HepG2 (cell line): Measurements from ENCODE around the gene SMAD1. TPM values are rescaled to one million over a fixed set of nuclear protein-coding genes. Genes with fewer than 3 reads are reported as not detected.

ENCODE experiments used
- ATAC-seq: fragments of 200-7000 bp; cut with Tn5 transposase; 3 replicates; pipeline ENCODE4 v1.9.1; 2020; ENCODE audit warnings: mild to moderate bottlenecking, moderate library complexity
- BruUV-seq: library from RNA; stranded (reverse); fragments of 400-500 nt; replicated peaks from 2 replicates; lab custom pipeline; 2021; lab: Mats Ljungman, UMichigan
- CTCF ChIA-PET: fragments of 300-600 bp; formaldehyde crosslinking; extraction: SDS; loops from one replicate; lab custom pipeline; 2021; ENCODE audit warnings: low total read pairs, inconsistent platforms, low intra/inter-chr PET ratio; lab: Yijun Ruan, JAX
- POLR2A ChIA-PET: fragments of 350-600 bp; sonication (Branson Sonifier 250); formaldehyde crosslinking; loops from one replicate; lab custom pipeline; 2020; ENCODE audit warnings: antibody characterized with exemption, inconsistent platforms; lab: Yijun Ruan, JAX
- DNase-seq: peaks from one replicate; pipeline ENCODE4 v3.0.0-alpha.2; 2015; ENCODE audit warnings: low spot score
- FAIRE-seq: peaks from 3 replicates; lab custom pipeline; 2011; peaks lifted over from hg19 to GRCh38; lab: Jason Lieb, UNC
- H2AFZ ChIP-seq: one replicate; pipeline ENCODE4 v1.6.1; 2011; ENCODE audit warnings: low read length, inconsistent platforms
- H3K27ac ChIP-seq: fragments of 300-600 bp; 3 replicates; pipeline ENCODE4 v1.8.0; 2011; ENCODE audit warnings: mixed run types, mild to moderate bottlenecking, mixed read lengths, low read length, inconsistent platforms; ENCODE audit not compliant: insufficient read depth; ENCODE audit errors: extremely low read length
- H3K27me3 ChIP-seq, 2 experiments: fragments of 200-600 bp in 1 of 2; 2 replicates in 1 of 2; 3 replicates in 1 of 2; pipeline versions ENCODE4 v1.6.0 to v1.8.0; 2011; ENCODE audit warnings: low read length in 2 of 2, mild to moderate bottlenecking in 2 of 2, moderate library complexity in 2 of 2, inconsistent platforms in 1 of 2; ENCODE audit not compliant: insufficient read depth in 2 of 2, control insufficient read depth in 1 of 2
- H3K36me3 ChIP-seq, 2 experiments: fragments of 200-600 bp in 1 of 2; replicated peaks in 1 of 2; 2 replicates in 1 of 2; 3 replicates in 1 of 2; pipeline versions ENCODE4 v1.5.1 to v1.8.0; 2011; ENCODE audit warnings: low read length in 2 of 2, inconsistent platforms in 1 of 2; ENCODE audit not compliant: insufficient read depth in 2 of 2, control insufficient read depth in 1 of 2
- H3K4me1 ChIP-seq: 2 replicates; pipeline ENCODE4 v1.5.1; 2012; ENCODE audit warnings: low read length, inconsistent platforms; ENCODE audit not compliant: insufficient read depth
- H3K4me2 ChIP-seq: 2 replicates; pipeline ENCODE4 v1.6.0; 2011; ENCODE audit warnings: low read depth, low read length, inconsistent platforms
- H3K4me3 ChIP-seq, 3 experiments: fragments of 200-600 bp in 1 of 3; sonication (generic), shearing (Covaris generic) in 1 of 3; replicated peaks in 1 of 3; 2 replicates each; pipeline ENCODE4 v1.5.1; 2011 to 2016; ENCODE audit warnings: low read length in 3 of 3, inconsistent platforms in 2 of 3, low read depth in 2 of 3, mild to moderate bottlenecking in 2 of 3, control low read depth in 1 of 3, mixed read lengths in 1 of 3; ENCODE audit not compliant: insufficient read depth in 1 of 3
- H3K79me2 ChIP-seq: one replicate; pipeline ENCODE4 v1.6.1; 2011; ENCODE audit warnings: low read length, inconsistent platforms; ENCODE audit not compliant: insufficient read depth
- H3K9ac ChIP-seq: 2 replicates; pipeline ENCODE4 v1.6.0; 2011; ENCODE audit warnings: mild to moderate bottlenecking, low read depth, low read length, inconsistent platforms; ENCODE audit not compliant: insufficient read depth
- H3K9me3 ChIP-seq: 2 replicates; pipeline ENCODE4 v1.5.1; 2012; ENCODE audit warnings: mild to moderate bottlenecking, low read length
- H4K20me1 ChIP-seq: 2 replicates; pipeline ENCODE4 v1.6.0; 2011; ENCODE audit warnings: inconsistent platforms, mild to moderate bottlenecking, low read length, moderate library complexity; ENCODE audit not compliant: insufficient read depth
- HNRNPH1 ChIP-seq: fragments of 200-400 bp; formaldehyde crosslinking; optimal IDR thresholded peaks from 2 replicates; pipeline ENCODE3; 2017; ENCODE audit warnings: mild to moderate bottlenecking, low read depth, low read length
- KDM4B ChIP-seq: sonication (generic); formaldehyde crosslinking; IDR thresholded peaks from 2 replicates; pipeline ENCODE4 v1.4.0; 2020; ENCODE audit warnings: missing genetic modification reagents
- MIER2 ChIP-seq: IDR thresholded peaks from 2 replicates; pipeline ENCODE4 v1.6.1; 2016; ENCODE audit warnings: missing biosample characterization, missing genetic modification reagents
- MLLT10 ChIP-seq: sonication (generic); formaldehyde crosslinking; IDR thresholded peaks from 2 replicates; pipeline ENCODE4 v1.4.0; 2020; ENCODE audit warnings: missing genetic modification reagents
- MZF1 ChIP-seq: sonication (generic); formaldehyde crosslinking; IDR thresholded peaks from 2 replicates; pipeline ENCODE4 v1.8.1; 2023; ENCODE audit warnings: mild to moderate bottlenecking, missing genetic modification reagents, borderline replicate concordance
- PCBP2 ChIP-seq: fragments of 200-400 bp; formaldehyde crosslinking; optimal IDR thresholded peaks from 2 replicates; pipeline ENCODE3; 2018; ENCODE audit warnings: low read length, low read depth; ENCODE audit not compliant: poor library complexity, severe bottlenecking
- PHF8 ChIP-seq: sonication (generic); formaldehyde crosslinking; IDR thresholded peaks from 2 replicates; pipeline ENCODE4 v1.5.0; 2020; ENCODE audit warnings: missing genetic modification reagents
- RFXANK ChIP-seq: IDR thresholded peaks from 2 replicates; pipeline ENCODE4 v1.6.1; 2016
- TMF1 ChIP-seq: sonication (generic); formaldehyde crosslinking; IDR thresholded peaks from 2 replicates; pipeline ENCODE4 v1.8.1; 2022; ENCODE audit warnings: low read depth, missing genetic modification reagents
- ZNF605 ChIP-seq: sonication (generic); formaldehyde crosslinking; IDR thresholded peaks from 2 replicates; pipeline ENCODE4 v1.8.0; 2022; ENCODE audit warnings: mild to moderate bottlenecking, missing genetic modification reagents
- ZNF720 ChIP-seq: sonication (generic); formaldehyde crosslinking; IDR thresholded peaks from 2 replicates; pipeline ENCODE4 v1.4.0; 2020; ENCODE audit warnings: missing genetic modification reagents
- ZNF83 ChIP-seq: sonication (generic); formaldehyde crosslinking; IDR thresholded peaks from 2 replicates; pipeline ENCODE4 v1.4.0; 2020; ENCODE audit warnings: missing genetic modification reagents, mild to moderate bottlenecking, borderline replicate concordance
- WGBS: methylation state at CpG from one replicate; pipeline ENCODE4 v1.1.6; 2017; ENCODE audit warnings: low lambda C conversion rate; 5-methylcytosine and 5-hydroxymethylcytosine counted together
- in situ Hi-C: cut with HindIII; loops from 2 replicates; pipeline ENCODE4 v1.10.0; 2017; ENCODE audit warnings: low pct_unique_long_range_greater_than_20kb; ENCODE audit not compliant: extremely low pct_ligation_motif_present
- intact Hi-C: fragments of 100-400 bp; cut with micrococcal nuclease; formaldehyde crosslinking; loops from one replicate; pipeline ENCODE4 v1.10.0; 2022; ENCODE audit not compliant: unreplicated experiment
- polyA plus RNA-seq, 8 experiments: library from polyadenylated mRNA; depleted of rRNA in 3 of 8; stranded (reverse) in 7 of 8; unstranded in 1 of 8; fragments of >200 nt; fragmentation: Illumina TruSeq in 4 of 8; extraction: Trizol in 4 of 8; gene quantifications; 2 replicates each; pipeline versions ENCODE4 v1.2.1 to v1.2.3, GENCODE V29; 2011 to 2016; ENCODE audit warnings: low read depth in 4 of 8, missing spikeins in 1 of 8, mixed read lengths in 1 of 8; ENCODE audit not compliant: insufficient read depth in 1 of 8
- total RNA-seq, 5 experiments: library from RNA; depleted of rRNA; stranded (reverse); fragments of >200 nt; fragmentation: Illumina TruSeq; extraction: Trizol; gene quantifications; 2 replicates each; pipeline ENCODE4 v1.2.3, GENCODE V29; 2016; ENCODE audit warnings: low read depth in 1 of 5
- TF ChIP-seq, protein P1 (sequence below): sonication (generic); formaldehyde crosslinking; IDR thresholded peaks from 2 replicates; pipeline ENCODE4 v1.5.0; 2020; ENCODE audit warnings: mild to moderate bottlenecking, low read depth, missing genetic modification reagents, borderline replicate concordance
- TF ChIP-seq, protein P2 (sequence below): IDR thresholded peaks from 2 replicates; pipeline ENCODE4 v1.6.1; 2012; ENCODE audit warnings: inconsistent platforms
- TF ChIP-seq, protein P3 (sequence below): sonication (generic); formaldehyde crosslinking; IDR thresholded peaks from 2 replicates; pipeline ENCODE4 v1.5.0; 2020; ENCODE audit warnings: mild to moderate bottlenecking, missing genetic modification reagents, borderline replicate concordance

Gene SMAD1
- total and polyA plus RNA-seq, 2 of the 13 experiments (the other 11 are each of a cell fraction or from before 2014, with no cell fraction given) = 12.7 to 16.6 TPM

DNA sequence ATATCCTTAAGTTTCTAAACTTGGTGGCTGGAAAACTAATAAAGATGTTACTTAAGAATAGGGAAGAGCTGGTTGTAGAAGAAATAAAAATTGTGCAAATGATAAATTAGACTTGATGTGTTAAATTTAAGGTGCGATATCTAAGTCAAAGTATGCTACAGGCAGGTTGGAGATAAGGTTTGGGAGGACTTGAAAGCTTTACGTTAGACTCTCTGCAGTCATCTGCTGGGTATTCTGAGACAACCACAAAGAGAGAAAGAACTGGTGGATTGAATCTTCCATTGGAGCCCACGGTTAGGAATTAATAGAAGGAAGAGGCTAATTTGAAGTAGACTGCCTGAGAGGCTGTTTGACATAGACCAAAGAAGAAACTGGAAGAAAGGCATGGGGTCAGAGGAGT is 7.9 kb downstream of the SMAD1 start:
- WGBS = 79% methylated on average over 3 of the region's 3 CpGs

More for the DNA sequence above, 7.9 kb downstream of the SMAD1 start:
- H3K27me3 ChIP-seq = no peaks in the 10 kb centered on the region
- H3K79me2 ChIP-seq = peaks cover 32% of the 10 kb centered on the region
- FAIRE-seq = no peak
- no peak overlapping the region for H3K4me3 ChIP-seq
- H3K9ac ChIP-seq = no peak overlapping the region
- no peak overlapping the region for H2AFZ ChIP-seq
- no peak for DNase-seq
- no peak for TF ChIP-seq RFXANK (CRISPR knock-in tag)
- TF ChIP-seq HNRNPH1 = no peak
- TF ChIP-seq ZNF605 (CRISPR knock-in tag) = no peak
- no peak for TF ChIP-seq KDM4B (CRISPR knock-in tag)
- no peak for TF ChIP-seq MIER2
- no peak for TF ChIP-seq PHF8
- TF ChIP-seq PCBP2 = no peak
- no peak for TF ChIP-seq ZNF720 (CRISPR knock-in tag)
- TF ChIP-seq, protein P1, sequence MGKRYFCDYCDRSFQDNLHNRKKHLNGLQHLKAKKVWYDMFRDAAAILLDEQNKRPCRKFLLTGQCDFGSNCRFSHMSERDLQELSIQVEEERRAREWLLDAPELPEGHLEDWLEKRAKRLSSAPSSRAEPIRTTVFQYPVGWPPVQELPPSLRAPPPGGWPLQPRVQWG (CRISPR knock-in tag) = no peak
- no peak for TF ChIP-seq ZNF83
- TF ChIP-seq, protein P2, sequence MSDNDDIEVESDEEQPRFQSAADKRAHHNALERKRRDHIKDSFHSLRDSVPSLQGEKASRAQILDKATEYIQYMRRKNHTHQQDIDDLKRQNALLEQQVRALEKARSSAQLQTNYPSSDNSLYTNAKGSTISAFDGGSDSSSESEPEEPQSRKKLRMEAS = no peak
- TF ChIP-seq MZF1 (CRISPR knock-in tag) = no peak
- no peak for TF ChIP-seq TMF1 (CRISPR knock-in tag)
- no peak for TF ChIP-seq MLLT10 (CRISPR knock-in tag)
- TF ChIP-seq, protein P3, sequence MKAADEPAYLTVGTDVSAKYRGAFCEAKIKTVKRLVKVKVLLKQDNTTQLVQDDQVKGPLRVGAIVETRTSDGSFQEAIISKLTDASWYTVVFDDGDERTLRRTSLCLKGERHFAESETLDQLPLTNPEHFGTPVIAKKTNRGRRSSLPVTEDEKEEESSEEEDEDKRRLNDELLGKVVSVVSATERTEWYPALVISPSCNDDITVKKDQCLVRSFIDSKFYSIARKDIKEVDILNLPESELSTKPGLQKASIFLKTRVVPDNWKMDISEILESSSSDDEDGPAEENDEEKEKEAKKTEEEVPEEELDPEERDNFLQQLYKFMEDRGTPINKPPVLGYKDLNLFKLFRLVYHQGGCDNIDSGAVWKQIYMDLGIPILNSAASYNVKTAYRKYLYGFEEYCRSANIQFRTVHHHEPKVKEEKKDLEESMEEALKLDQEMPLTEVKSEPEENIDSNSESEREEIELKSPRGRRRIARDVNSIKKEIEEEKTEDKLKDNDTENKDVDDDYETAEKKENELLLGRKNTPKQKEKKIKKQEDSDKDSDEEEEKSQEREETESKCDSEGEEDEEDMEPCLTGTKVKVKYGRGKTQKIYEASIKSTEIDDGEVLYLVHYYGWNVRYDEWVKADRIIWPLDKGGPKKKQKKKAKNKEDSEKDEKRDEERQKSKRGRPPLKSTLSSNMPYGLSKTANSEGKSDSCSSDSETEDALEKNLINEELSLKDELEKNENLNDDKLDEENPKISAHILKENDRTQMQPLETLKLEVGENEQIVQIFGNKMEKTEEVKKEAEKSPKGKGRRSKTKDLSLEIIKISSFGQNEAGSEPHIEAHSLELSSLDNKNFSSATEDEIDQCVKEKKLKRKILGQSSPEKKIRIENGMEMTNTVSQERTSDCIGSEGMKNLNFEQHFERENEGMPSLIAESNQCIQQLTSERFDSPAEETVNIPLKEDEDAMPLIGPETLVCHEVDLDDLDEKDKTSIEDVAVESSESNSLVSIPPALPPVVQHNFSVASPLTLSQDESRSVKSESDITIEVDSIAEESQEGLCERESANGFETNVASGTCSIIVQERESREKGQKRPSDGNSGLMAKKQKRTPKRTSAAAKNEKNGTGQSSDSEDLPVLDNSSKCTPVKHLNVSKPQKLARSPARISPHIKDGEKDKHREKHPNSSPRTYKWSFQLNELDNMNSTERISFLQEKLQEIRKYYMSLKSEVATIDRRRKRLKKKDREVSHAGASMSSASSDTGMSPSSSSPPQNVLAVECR (CRISPR knock-in tag) = no peak
- CTCF ChIA-PET = no interaction called here
- intact Hi-C loops = no loop called here
- H3K9me3 ChIP-seq = no peaks in the 10 kb centered on the region
- H3K4me1 ChIP-seq = peaks cover 22% of the 10 kb centered on the region
- H3K27ac ChIP-seq = no peak overlapping the region
- POLR2A ChIA-PET = no interaction called here
- no peaks in the 10 kb centered on the region for H3K36me3 ChIP-seq
- no peak overlapping the region for H3K4me2 ChIP-seq
- in situ Hi-C loops = no loop called here
- no peak for ATAC-seq
- H4K20me1 ChIP-seq = no peaks in the 10 kb centered on the region
- BruUV-seq = no TSS peak
